A204.1 (cell line): ENCODE results near the gene NR2E1.

Experiments
- FAIRE-seq: peaks from 2 replicates; lab custom pipeline; 2012; peaks lifted over from hg19 to GRCh38; lab: Jason Lieb, UNC

The NR2E1 gene

DNA sequence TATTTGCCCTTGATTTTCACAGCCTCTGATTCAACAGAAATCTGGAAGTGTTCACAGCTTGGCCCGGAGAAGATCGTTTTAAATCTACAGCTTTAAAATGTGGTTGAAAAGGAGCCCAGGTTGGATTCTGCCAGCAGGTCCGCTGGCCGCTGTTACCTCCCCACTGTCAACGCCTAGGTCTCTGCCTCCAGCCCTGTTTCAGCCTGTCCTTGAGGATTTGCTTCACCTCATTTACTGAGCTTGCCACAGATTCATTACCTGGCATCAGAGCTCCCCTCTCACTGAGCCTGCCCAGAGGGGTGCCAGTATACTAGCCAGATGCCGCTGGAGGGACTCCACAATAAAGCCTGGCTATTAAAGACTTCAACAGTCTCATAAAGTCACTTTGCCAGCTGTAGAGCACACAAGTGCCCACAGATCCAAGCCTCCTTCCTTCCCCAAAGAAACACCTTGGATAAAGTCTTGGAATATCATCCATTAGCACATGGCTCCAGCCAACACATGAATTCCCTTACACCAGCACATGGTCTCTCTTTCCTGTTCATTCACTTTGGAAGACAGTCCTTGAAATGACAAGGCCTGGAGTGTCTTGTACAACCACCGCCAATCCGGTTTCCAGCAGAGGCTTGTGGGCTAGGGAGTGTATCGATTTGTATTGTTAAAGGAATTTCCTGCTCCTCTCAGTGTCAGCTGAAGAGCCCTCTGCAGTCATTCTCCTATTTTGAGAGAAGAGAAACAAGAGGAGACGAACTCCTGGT is 9.5 kb upstream of the NR2E1 start:
- no peak for FAIRE-seq

GRCh38 chr6:108156938-108157233 is 8.9 kb upstream of the NR2E1 start:
- FAIRE-seq = no peak

GRCh38 chr6:108157234-108157980 is 8.4 kb upstream of the NR2E1 start:
- no peak for FAIRE-seq

DNA sequence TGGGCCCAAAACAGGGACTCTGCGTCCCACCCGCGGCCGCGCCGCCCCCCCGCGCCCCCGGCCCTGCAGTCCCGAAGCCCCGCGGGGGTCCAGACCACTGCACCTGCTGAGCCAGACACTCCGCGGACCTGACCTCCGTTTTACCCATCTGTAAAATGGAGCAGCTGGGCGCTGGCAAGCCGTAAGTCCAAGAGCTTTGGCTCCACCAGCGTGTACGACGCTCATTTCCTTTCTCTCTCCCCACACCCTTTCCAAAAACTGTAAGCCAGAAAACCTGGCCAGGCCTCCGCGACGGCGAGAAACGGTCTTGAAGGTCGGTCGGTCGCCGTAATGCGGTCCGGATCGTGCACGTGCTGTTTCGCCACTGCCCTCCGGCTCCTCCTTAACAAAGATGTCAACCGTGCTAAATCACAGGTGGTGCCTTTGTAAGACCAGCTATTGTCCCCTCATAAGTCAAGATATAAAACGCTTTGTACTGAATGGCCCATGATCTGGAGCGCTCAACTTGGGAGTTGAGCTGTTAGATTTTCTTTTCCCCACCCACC is 7.8 kb upstream of the NR2E1 start:
- no peak for FAIRE-seq

DNA sequence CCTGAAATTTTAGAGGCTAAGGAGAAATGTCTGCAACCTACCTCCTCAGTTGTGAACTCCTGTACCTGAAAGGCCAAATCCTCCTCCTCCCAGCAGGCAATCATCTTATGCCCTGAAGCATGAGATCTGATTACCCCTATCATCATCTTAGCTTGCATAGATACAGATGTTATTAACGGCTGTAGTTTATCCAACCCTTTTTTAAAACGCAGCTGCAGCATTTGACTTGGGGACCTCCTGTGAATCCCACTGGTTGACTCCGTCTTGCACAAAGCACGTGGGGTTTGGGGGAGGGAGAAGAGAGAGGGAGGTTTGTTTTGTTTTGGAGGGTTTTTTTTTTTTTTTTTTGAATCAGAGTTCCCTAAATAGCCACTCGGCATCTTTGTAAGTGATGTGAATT is 5.8 kb upstream of the NR2E1 start:
- FAIRE-seq = no peak

DNA sequence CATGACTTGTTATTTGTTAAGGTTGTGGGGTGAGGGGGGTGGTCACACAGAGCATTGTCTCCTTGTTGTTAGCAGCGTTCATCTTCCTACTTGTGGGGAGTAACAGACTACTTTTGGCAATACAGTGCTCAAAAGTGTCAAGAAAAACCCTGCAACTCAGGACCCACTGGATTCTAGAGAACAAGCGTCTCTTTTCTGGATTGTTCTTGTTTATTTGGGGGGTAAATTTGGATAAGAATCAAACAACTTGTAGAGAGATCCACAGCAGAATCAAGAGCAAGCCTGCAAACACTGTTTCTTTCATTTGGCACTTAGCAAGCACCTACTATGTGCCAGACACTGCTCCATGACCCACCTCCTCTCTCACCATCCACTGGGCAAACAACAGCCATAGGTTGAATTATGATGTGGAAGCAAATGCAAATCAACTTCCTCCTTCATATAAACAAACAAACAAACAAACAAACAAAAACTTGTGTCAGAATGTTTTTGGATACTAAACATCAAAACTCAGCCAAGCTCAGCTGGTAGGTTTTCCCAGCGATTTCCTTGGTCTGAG is 4.0 kb upstream of the NR2E1 start:
- no peak for FAIRE-seq

GRCh38 chr6:108163267-108163643 is 2.6 kb upstream of the NR2E1 start:
- no peak for FAIRE-seq

DNA sequence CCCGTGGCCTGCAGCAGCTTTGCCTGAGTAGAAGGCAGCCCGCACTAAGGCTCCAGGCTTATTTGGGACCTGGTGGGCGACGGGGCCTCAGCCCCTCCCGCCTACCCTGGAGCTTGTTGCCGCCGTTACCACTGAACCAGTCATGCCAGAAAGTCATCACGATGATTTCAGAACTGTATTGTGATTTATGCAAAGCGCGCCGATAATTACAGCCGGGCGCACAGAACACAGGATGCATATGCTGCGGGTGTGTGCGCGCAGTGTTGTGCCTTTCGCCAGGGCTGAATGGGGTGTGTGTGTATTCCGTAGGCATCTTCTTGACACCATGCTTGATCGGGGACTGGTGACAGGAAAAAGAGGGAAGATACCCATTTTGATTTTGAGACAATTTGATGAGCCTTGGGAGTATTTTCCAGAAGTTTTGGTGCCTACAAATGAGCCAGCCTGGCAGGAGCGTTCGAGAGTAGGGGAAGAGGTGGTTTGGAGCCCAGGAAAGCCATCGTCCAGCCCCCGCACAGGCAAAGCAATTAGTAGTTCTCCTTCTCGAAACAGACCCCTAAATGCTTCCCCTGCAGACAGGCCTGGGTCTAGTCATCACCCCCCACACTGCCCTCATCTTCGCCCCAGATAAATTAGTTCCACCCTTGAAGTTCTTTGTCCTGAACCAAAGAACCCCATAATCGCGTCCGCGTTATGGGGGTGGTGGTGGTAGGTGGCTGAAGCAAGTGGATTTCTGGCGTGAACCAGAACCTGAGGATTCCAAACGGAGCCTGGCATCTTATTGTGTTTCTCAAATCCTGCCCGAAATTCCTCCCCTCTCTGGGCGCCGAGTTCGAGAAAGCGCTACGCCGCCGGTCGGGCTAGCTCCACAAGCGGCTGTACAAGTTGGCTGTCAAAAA is 1.9 kb upstream of the NR2E1 start:
- FAIRE-seq = no peak

GRCh38 chr6:108164543-108164814 is 1.3 kb upstream of the NR2E1 start:
- no peak for FAIRE-seq

DNA sequence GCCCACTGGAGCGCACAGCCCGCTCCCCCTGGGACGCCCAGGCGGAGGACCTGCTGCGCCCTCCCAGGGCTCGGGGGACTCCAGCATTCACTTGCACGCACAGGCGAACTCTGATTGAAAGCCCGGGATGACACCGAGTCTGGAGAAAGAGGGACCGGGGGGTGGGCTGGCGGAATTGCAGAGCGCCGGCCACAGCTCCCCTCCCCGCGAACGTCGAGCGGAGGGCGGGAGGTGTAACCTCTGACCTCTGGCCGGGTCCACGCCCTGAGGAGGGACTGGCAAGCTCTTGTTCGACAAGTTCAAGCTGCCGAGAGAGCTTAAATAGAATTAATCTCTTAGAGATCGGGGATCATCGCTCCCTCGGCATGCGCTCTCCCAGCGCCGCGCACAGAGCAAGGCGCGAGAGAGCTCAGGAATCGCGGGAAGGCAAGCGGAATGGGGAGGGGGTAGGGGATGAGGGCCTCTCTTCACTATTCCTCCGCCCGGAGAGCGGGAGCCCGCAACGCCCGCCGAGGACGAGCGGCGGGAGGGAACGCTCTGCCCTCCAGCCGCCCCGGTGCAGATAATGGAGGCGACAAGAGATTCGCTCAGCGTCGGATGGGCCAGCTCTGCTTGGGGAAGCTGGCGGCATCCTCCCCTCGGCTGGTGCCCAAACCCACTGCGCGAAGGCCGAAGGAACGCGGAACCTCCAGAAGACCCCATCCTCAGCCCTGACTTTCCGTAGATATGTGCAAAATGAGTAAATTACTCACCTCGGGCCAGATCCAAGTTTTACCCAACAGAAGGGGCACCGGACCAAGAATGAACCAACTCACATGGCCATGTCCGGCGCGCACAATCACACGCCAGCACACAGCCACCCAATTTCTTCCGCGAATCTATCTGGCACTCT is 761 bp upstream of the NR2E1 start:
- FAIRE-seq = no peak

- no peak for FAIRE-seq
Measured at GRCh38 chr6:108166664-108167448, 1.0 kb downstream of the NR2E1 start.

DNA sequence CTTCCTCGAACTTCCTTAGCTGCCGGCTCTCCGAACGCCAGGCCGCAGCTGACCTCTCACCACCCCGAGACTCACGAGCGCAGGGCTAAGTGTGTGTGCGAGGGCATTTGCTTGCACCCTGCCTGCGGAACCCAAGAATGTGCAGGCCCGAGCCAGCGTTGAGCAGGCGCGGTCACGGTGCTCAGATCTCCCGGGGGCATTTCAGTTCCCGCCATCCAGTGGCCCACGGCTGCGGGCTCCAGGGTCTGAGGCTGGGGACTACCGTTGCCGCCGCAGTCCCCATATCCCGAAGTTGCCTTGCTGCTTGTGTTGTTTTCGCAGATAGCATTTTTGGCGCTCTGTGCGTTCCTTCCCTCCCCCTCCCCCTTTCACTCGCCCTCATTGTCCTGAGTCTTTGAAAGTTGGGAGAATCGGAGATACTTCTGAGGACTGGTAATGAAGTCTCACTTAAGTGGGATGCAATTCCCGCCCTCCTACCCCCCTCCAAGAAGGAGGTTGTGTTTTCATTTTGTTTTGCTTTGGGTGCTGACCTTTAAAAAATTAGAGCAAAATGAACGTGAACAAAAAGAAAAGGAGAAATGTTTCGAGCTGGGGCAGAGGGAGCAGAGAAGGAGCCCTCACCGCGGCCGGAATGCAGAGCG is 1.7 kb downstream of the NR2E1 start:
- FAIRE-seq = no peak

DNA sequence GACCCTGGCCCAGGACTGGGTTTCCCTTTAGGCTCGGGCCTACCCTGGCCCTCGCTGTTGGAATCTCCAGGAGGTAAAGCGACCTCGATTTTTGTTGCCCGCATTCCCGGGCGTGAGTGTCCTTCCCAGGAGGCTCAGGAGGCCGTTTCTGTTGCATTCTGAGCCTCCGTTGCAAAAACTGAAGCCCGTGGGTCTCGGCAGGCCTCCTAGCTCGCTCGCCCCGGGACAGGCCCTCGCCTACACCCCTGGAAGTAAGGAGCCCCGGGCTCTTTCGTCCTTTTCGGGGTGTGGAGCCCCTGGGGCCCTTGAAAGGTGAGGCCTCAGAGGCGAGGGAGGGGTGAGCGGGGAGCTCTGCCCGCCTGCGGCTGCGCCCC is 2.3 kb downstream of the NR2E1 start:
- FAIRE-seq = no peak

DNA sequence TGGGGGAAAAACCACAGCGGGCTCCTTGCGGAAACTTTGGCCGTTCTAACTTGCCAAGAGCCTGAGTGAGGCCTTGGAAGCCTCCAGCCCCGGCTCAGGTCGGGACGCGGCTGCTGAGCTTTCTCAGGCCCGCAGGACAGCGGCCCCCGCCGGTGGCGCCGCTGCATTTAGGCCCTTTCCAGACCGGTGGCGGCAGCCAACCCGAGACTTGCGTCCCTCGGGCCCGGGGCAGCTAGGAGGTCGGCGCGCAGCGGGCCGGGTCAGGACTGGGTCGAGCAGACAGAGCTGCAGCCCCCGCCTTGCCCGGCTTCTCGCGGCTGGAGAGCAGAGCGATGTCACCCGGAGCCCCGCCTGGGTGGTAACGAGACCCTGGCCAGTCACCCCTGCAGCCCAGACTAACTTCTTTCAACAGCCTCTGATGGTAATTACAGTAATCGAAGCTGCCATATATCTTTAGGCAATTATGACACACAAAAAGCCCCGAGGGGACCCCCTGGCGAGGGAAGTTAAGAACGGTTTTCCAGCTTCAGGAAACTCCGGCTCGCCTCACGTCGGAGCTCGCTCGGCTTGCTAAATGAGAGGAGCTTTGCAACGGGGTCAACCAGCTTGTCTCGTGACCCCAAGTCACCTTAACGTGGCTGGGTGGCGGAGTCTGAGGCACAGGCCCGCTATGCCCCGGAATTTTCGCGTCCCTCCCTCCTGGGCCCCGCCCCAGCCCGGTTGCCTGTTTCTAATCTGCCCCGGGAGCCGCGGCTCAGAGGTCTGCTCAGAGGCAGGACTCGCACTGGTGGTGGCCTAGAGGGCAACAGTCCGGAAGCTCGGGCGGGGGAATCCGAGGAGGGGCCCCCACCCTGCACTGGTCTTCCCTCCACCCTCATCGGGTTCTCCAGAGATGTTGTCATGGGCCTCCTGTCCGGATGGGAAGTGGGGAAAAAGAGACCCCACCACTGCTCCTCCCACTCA is 3.0 kb downstream of the NR2E1 start:
- FAIRE-seq = no peak

DNA sequence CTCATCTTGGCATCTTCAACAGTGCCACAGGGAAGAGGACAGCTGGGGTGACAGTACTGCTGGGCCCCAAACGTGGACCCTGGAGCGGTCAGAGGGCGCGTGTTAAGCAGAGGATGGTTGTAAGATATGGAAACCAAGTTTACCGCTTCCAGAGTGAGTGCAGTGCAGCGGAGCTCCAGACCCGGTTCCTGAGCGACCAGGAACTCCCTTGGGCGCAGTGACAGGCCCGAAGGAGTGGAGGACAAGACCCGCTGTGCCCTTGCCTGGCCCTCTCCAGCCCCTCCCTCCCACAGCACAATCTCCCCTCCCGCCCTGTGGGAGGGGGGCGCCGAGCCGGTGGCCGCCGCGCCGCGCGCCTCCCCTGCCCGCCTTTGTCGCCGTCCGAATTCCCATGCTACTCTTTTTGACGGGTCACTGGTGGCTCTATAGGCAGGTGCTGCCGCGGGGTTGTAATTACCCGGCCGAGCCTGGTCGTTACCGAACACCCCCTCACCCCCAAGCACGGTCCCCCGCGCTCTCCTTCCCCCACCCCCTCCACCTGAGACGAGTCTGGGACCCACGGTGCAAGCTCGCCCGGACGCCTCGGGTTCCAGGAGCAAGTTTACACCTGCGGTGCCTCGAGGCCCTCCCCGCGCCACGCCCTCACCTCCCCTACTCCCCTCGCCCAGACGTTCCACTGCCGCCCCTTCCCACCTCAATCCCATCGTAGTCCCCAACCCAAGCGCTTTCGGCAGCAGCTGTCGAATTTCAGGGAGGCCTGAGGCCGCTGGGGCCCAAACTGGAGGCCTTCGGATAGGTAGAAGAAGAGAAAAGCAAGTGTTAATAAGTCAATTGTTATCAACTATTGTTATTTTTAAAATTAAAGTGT is 3.9 kb downstream of the NR2E1 start:
- no peak for FAIRE-seq

DNA sequence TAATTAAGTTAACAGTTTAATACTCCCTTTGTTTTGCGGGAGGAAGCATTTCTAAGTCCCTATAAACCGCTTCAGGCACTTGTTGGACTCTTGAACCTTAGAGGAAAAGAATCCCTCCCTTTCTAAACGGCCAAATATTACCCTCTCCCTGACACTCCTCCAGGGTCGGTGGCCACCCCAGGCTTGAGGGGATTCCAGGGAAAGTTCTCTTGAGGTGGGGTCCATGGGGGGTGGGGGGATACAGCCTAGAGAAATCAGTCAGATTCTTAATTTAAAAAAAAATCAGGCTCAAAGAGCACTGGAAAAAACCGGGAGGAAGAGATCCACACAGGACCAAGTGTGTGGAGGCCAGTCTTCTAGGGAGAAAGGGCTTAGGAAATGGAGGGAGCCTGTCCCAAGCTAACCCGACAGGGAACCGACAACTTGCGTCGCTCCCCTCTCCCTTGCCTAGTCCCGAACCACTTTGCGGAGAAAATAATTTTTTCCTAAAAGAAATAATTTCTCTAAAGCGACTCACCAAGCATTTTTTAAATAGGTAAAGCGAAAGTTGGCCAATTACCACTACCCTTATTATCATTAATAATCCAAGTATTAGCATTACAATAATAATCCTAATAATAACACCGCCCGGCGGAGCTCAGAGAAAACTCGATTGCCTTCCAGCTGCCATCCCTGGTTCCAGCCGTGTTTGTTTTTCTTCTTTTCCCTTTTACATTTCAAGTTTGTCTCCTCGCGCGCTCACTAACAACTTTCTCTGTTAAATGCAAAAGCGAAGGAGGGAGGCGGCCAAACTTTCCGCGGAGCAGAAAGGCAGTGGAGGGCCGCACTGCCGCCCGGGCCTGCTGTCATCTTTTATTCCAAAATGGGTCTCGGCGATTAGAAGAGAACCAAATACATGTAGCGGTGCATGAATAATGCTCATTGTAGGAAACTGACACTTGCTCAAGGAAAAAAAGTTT is 4.8 kb downstream of the NR2E1 start:
- FAIRE-seq = no peak

DNA sequence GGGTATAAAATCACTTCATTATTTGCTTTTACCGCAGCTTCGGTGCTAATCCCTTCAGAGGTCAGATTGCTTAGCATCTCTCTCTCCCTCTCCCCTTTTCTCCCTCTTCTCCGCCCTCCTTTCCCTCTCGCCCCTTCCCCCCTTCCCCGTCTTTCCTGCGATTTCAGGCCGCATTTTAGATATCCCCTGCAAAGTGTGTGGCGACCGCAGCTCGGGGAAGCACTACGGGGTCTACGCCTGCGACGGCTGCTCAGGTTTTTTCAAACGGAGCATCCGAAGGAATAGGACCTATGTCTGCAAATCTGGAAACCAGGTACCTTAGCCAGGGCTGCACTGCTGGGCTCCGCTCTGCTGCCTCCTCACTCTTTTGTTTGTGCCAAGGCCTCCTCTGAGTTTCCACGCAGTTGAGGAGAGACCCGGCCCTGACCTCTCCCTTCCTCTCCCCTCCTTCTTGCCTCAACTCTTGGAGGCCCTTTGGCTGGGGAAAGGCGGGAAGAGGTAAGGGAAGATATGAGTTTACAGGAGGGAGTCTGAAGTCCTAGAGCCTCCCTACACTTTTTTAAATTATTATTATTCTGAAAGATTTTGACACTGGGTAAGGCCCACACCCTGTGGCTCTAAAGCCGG is 5.6 kb downstream of the NR2E1 start:
- FAIRE-seq = no peak
